ENCODE data around the gene SV2C.

DNA sequence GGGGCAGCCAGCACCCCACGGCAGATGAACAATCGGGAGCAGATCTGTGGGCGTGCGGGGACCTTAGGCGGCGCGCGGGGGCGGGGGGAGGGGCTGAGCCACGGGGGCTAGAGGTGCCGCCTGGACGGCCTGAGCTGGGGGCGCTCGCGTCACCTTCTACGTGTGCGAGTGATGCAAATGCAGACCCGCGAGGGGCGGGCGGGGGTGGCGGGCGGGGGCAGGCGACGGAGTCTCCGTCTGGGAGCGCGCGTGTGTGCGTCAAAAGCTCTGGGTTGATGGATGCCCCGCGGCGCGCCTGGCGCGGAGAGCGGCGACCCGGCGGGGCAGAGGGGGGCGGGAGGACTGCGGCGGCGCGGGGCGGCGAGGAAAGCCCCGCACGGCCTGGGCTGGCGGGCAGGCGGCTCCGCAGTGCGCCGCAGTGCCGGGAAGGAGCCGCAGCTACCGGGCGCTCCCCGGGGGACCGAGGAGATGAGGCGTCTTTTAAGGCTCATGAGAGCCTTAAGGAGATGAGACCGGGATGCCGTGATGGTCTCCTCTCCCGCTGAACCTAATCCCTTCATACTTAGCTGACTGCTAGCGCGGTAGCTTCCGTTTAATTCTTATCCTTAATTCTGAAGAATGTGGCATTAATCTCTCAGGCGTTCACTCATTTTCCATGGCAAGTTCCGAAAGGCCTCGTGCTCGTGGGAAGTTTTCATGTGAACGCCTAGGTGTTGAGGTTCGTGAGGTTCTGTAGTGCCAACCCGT, 1.5 kb downstream of the SV2C start:
- TF ChIP-seq CTCF (conservative IDR thresholded peaks at IDR 0.05; ENCODE audit: low read length) (no peak), EZH2phosphoT487 (IDR thresholded peaks at IDR 0.05; ENCODE audit: borderline replicate concordance) (no peak)

Measured in Loucy (cell line).